ENCODE results near the gene PCDHGA3. TPM values are rescaled to one million over a fixed set of nuclear protein-coding genes. Genes with fewer than 3 reads are reported as not detected.
"Not testable (repeated sequence)": the region's sequence is repeated elsewhere in the genome, so short reads cannot be mapped to it uniquely, and the experiment has no call there.

PCDHGA3 gene
- total RNA-seq, 1 donor from 2014 or later, result 1.0 TPM

GRCh38 chr5:141382469-141383294 lies 39.1 kb downstream of the PCDHGA3 start, which contains the start of gene PCDHGA7:
Gene PCDHGA7, plus strand, starts transcription at chr5:141382742. Its CDS starts 158 bp downstream, at chr5:141382900.
- DNase-seq (ENCODE audit: low read depth), result peak; percentile 2

GRCh38 chr5:141383345-141383744 lies 39.7 kb downstream of the PCDHGA3 start:
- DNase-seq (ENCODE audit: low read depth), result no peak

- no peak for DNase-seq (ENCODE audit: low read depth)
Observed at GRCh38 chr5:141384471-141385267, 41.0 kb downstream of the PCDHGA3 start.

GRCh38 chr5:141387557-141388311 lies 44.1 kb downstream of the PCDHGA3 start, which contains the start of gene PCDHGB4:
Gene PCDHGB4, plus strand, starts transcription at chr5:141387698. Its CDS starts 187 bp downstream, at chr5:141387885.
- DNase-seq (ENCODE audit: low read depth), result peak; percentile 6

- DNase-seq (ENCODE audit: low read depth), result no peak
Observed at GRCh38 chr5:141388661-141389060, 45.0 kb downstream of the PCDHGA3 start.

- DNase-seq (ENCODE audit: low read depth), result no peak
Observed at GRCh38 chr5:141389153-141390042, 45.8 kb downstream of the PCDHGA3 start.

- no peak for DNase-seq (ENCODE audit: low read depth)
Observed at GRCh38 chr5:141392429-141393198, 49.0 kb downstream of the PCDHGA3 start, which contains the start of gene PCDHGA8. Gene PCDHGA8, plus strand, starts transcription at chr5:141392633. Its CDS starts 181 bp downstream, at chr5:141392814.

- no peak for DNase-seq (ENCODE audit: low read depth)
Observed at GRCh38 chr5:141393267-141393666, 49.6 kb downstream of the PCDHGA3 start.

- not testable (repeated sequence) for DNase-seq (ENCODE audit: low read depth)
Observed at GRCh38 chr5:141394401-141395187, 51.0 kb downstream of the PCDHGA3 start.

Other genes with a start within 250 kb of the PCDHGA3 start
- gene PCDHB2, start 249.2 kb upstream of the PCDHGA3 start, total RNA-seq, result 1.6 and 10.1 TPM in 2 replicates
- gene PCDHB3, start 243.4 kb upstream of the PCDHGA3 start, total RNA-seq, result 0.52 and 2.9 TPM in 2 replicates
- gene PCDHB4, start 222.0 kb upstream of the PCDHGA3 start, total RNA-seq, result 0.35 and 1.4 TPM in 2 replicates
- gene PCDHB5, start 208.6 kb upstream of the PCDHGA3 start, total RNA-seq, result 0.35 and 10.0 TPM in 2 replicates
- gene PCDHB6, start 193.8 kb upstream of the PCDHGA3 start, total RNA-seq, result 0.17 and 0.40 TPM in 2 replicates
- under 0.01 and 0.85 TPM in 2 replicates for gene PCDHB7, start 171.2 kb upstream of the PCDHGA3 start, total RNA-seq
- 0.17 and 0.55 TPM in 2 replicates for gene PCDHB8, start 166.0 kb upstream of the PCDHGA3 start, total RNA-seq
- 0.17 and 1.4 TPM in 2 replicates for gene PCDHB16, start 161.4 kb upstream of the PCDHGA3 start, total RNA-seq
- 0.17 and 0.60 TPM in 2 replicates for gene PCDHB9, start 156.7 kb upstream of the PCDHGA3 start, total RNA-seq
- gene PCDHB10, start 151.5 kb upstream of the PCDHGA3 start, total RNA-seq, result 0.35 and 0.85 TPM in 2 replicates
- 0.17 and 1.6 TPM in 2 replicates for gene PCDHB11, start 144.2 kb upstream of the PCDHGA3 start, total RNA-seq
- gene PCDHB12, start 135.1 kb upstream of the PCDHGA3 start, total RNA-seq, result 1.2 TPM in 1 of 2 replicates, not detected in the other
- 0.17 and 2.9 TPM in 2 replicates for gene PCDHB13, start 129.9 kb upstream of the PCDHGA3 start, total RNA-seq
- gene PCDHB14, start 120.5 kb upstream of the PCDHGA3 start, total RNA-seq, result 0.35 and 3.5 TPM in 2 replicates
- under 0.01 and 1.3 TPM in 2 replicates for gene PCDHB15, start 98.4 kb upstream of the PCDHGA3 start, total RNA-seq
- gene SLC25A2, start 39.8 kb upstream of the PCDHGA3 start, total RNA-seq, result 0.20 and 1.0 TPM in 2 replicates
- gene TAF7, start 23.0 kb upstream of the PCDHGA3 start, total RNA-seq, result 68.9 and 99.9 TPM in 2 replicates
- gene PCDHGA1, start 13.3 kb upstream of the PCDHGA3 start, total RNA-seq, result under 0.01 and 0.80 TPM in 2 replicates
- 1.2 and 3.1 TPM in 2 replicates for gene PCDHGA2, start 5.1 kb upstream of the PCDHGA3 start, total RNA-seq
- 0.35 and 4.0 TPM in 2 replicates for gene PCDHGB1, start 6.3 kb downstream of the PCDHGA3 start, total RNA-seq
- 0.87 and 2.1 TPM in 2 replicates for gene PCDHGA4, start 11.2 kb downstream of the PCDHGA3 start, total RNA-seq
- 0.35 and 2.7 TPM in 2 replicates for gene PCDHGB2, start 16.2 kb downstream of the PCDHGA3 start, total RNA-seq
- under 0.01 and 1.3 TPM in 2 replicates for gene PCDHGA5, start 20.3 kb downstream of the PCDHGA3 start, total RNA-seq
- 0.52 and 2.3 TPM in 2 replicates for gene PCDHGB3, start 26.4 kb downstream of the PCDHGA3 start, total RNA-seq
- gene PCDHGA6, start 30.1 kb downstream of the PCDHGA3 start, total RNA-seq, result 0.69 and 2.1 TPM in 2 replicates
- 0.52 and 2.3 TPM in 2 replicates for gene PCDHGA7, start 38.9 kb downstream of the PCDHGA3 start, total RNA-seq
- gene PCDHGB4, start 43.9 kb downstream of the PCDHGA3 start, total RNA-seq, result 4.9 and 12.5 TPM in 2 replicates
- gene PCDHGA8, start 48.8 kb downstream of the PCDHGA3 start, total RNA-seq, result 0.69 and 1.6 TPM in 2 replicates
- gene PCDHGB5, start 54.1 kb downstream of the PCDHGA3 start, total RNA-seq, result 9.4 and 17.8 TPM in 2 replicates
- 0.52 and 3.2 TPM in 2 replicates for gene PCDHGA9, start 58.9 kb downstream of the PCDHGA3 start, total RNA-seq
- 1.0 and 2.3 TPM in 2 replicates for gene PCDHGB6, start 64.2 kb downstream of the PCDHGA3 start, total RNA-seq
- 0.52 and 5.1 TPM in 2 replicates for gene PCDHGA10, start 69.2 kb downstream of the PCDHGA3 start, total RNA-seq
- gene PCDHGB7, start 73.8 kb downstream of the PCDHGA3 start, total RNA-seq, result 1.7 and 10.4 TPM in 2 replicates
- 1.4 and 3.1 TPM in 2 replicates for gene PCDHGA11, start 77.2 kb downstream of the PCDHGA3 start, total RNA-seq
- gene PCDHGA12, start 86.7 kb downstream of the PCDHGA3 start, total RNA-seq, result 0.52 and 1.7 TPM in 2 replicates
- gene PCDHGC3, start 132.1 kb downstream of the PCDHGA3 start, total RNA-seq, result 11.8 and 23.6 TPM in 2 replicates
- gene PCDHGC4, start 141.2 kb downstream of the PCDHGA3 start, total RNA-seq, result 1.1 TPM in 1 of 2 replicates, not detected in the other
- gene PCDHGC5, start 145.3 kb downstream of the PCDHGA3 start, total RNA-seq, result 0.17 and 0.80 TPM in 2 replicates